SK-N-SH (cell line): ENCODE measurements around the gene ENOX1. TPM values are rescaled to one million over a fixed set of nuclear protein-coding genes. Genes with fewer than 3 reads are reported as not detected.

Experiments used
- CTCF ChIA-PET: fragments of 300-600, 350-600 bp; formaldehyde crosslinking; extraction: SDS; loops from one replicate; lab custom pipeline; 2021; lab: Yijun Ruan, JAX
- POLR2A ChIA-PET: fragments of 350-600 bp; sonication (Branson Sonifier 250); formaldehyde crosslinking; extraction: SDS; loops from one replicate; lab custom pipeline; 2020; ENCODE audit warnings: antibody characterized with exemption, inconsistent platforms; lab: Yijun Ruan, JAX
- DNase-seq: peaks from one replicate; pipeline ENCODE4 v3.0.0; 2012
- H2AFZ ChIP-seq: fragments of 200-600 bp; sonication (generic); 2 replicates; pipeline ENCODE4 v1.8.1; 2016; ENCODE audit warnings: antibody characterized with exemption, mild to moderate bottlenecking, low read depth
- H3F3A ChIP-seq: fragments of 200-600 bp; sonication (generic); replicated peaks from 2 replicates; pipeline ENCODE3; 2016; ENCODE audit warnings: antibody characterized with exemption, mild to moderate bottlenecking; ENCODE audit not compliant: insufficient read depth
- H3K27ac ChIP-seq, 2 experiments: fragments of 200-500 bp in 1 of 2; fragments of 200-600 bp in 1 of 2; sonication (Bioruptor generic) in 1 of 2; sonication (generic), shearing (Covaris generic) in 1 of 2; 2 replicates each; pipeline versions ENCODE4 v1.5.1 to v1.6.1; 2014 to 2016; ENCODE audit warnings: low read depth in 2 of 2, inconsistent platforms in 1 of 2, low read length in 1 of 2, mild to moderate bottlenecking in 1 of 2, mixed read lengths in 1 of 2
- H3K27me3 ChIP-seq: fragments of 200-600 bp; sonication (generic), shearing (Covaris generic); 2 replicates; pipeline ENCODE4 v1.6.1; 2016; ENCODE audit warnings: mixed run types; ENCODE audit not compliant: insufficient read depth
- H3K36me3 ChIP-seq, 2 experiments: fragments of 200-500 bp in 1 of 2; fragments of 200-600 bp in 1 of 2; sonication (Bioruptor generic) in 1 of 2; sonication (generic) in 1 of 2; replicated peaks in 1 of 2; 2 replicates each; pipeline versions ENCODE3 to v1.5.1; 2014 to 2016; ENCODE audit warnings: low read length in 1 of 2, mild to moderate bottlenecking in 1 of 2; ENCODE audit not compliant: insufficient read depth in 2 of 2, control insufficient read depth in 1 of 2
- H3K4me1 ChIP-seq, 2 experiments: fragments of 200-500 bp in 1 of 2; fragments of 200-600 bp in 1 of 2; sonication (Bioruptor generic) in 1 of 2; sonication (generic), shearing (Covaris generic) in 1 of 2; 2 replicates each; pipeline versions ENCODE4 v1.5.1 to v1.6.1; 2014 to 2016; ENCODE audit warnings: low read depth in 1 of 2, low read length in 1 of 2, mixed run types in 1 of 2; ENCODE audit not compliant: insufficient read depth in 2 of 2, control insufficient read depth in 1 of 2
- H3K4me2 ChIP-seq: fragments of 200-600 bp; sonication (generic), shearing (Covaris generic); 2 replicates; pipeline ENCODE4 v1.6.1; 2017; ENCODE audit warnings: mixed run types
- H3K4me3 ChIP-seq, 2 experiments: fragments of 200-500 bp in 1 of 2; fragments of 200-600 bp in 1 of 2; sonication (Bioruptor generic) in 1 of 2; sonication (generic), shearing (Covaris generic) in 1 of 2; 2 replicates each; pipeline versions ENCODE4 v1.5.1 to v1.8.1; 2014 to 2016; ENCODE audit warnings: low read depth in 2 of 2, inconsistent platforms in 1 of 2, low read length in 1 of 2, mild to moderate bottlenecking in 1 of 2, mixed read lengths in 1 of 2, moderate library complexity in 1 of 2
- H3K79me2 ChIP-seq: fragments of 200-600 bp; sonication (generic); 2 replicates; pipeline ENCODE4 v1.8.1; 2017; ENCODE audit warnings: mild to moderate bottlenecking; ENCODE audit not compliant: insufficient read depth
- H3K9ac ChIP-seq: fragments of 200-600 bp; sonication (generic); 2 replicates; pipeline ENCODE4 v1.6.1; 2017; ENCODE audit warnings: mixed run types
- H3K9me2 ChIP-seq: fragments of 200-600 bp; sonication (generic); 2 replicates; pipeline ENCODE4 v1.6.1; 2017; ENCODE audit warnings: mixed run types
- H3K9me3 ChIP-seq: fragments of 200-600 bp; sonication (generic); 2 replicates; pipeline ENCODE4 v1.6.1; 2017; ENCODE audit warnings: mixed run types, mild to moderate bottlenecking, moderate library complexity
- H4K20me1 ChIP-seq: fragments of 200-600 bp; sonication (generic); 2 replicates; pipeline ENCODE4 v1.6.1; 2017; ENCODE audit warnings: mild to moderate bottlenecking, mixed run types; ENCODE audit not compliant: insufficient read depth
- CHD2 ChIP-seq: fragments of 150-350 bp; IDR thresholded peaks from 2 replicates; pipeline ENCODE4 v1.6.1; 2018; ENCODE audit warnings: low read length; ENCODE audit not compliant: partially characterized antibody
- EP300 ChIP-seq, 2 experiments: IDR thresholded peaks; 2 replicates each; pipeline versions ENCODE4 v1.4.0 to v1.6.1; 2012; ENCODE audit warnings: borderline replicate concordance in 1 of 2, low read depth in 1 of 2, low read length in 1 of 2
- EZH2phosphoT487 ChIP-seq: fragments of 200-600 bp; sonication (generic); IDR thresholded peaks from 2 replicates; pipeline ENCODE4 v1.6.1; 2017; ENCODE audit warnings: low read depth, mixed run types, mild to moderate bottlenecking, antibody characterized with exemption, moderate library complexity, borderline replicate concordance
- FOSL2 ChIP-seq: IDR thresholded peaks from 2 replicates; pipeline ENCODE4 v1.4.0; 2012; ENCODE audit warnings: low read depth, mild to moderate bottlenecking, moderate library complexity, borderline replicate concordance
- FOXJ3 ChIP-seq: sonication (generic); formaldehyde crosslinking; IDR thresholded peaks from 2 replicates; pipeline ENCODE4 v1.5.1; 2020; ENCODE audit warnings: mild to moderate bottlenecking, missing genetic modification reagents
- GABPA ChIP-seq: IDR thresholded peaks from 2 replicates; pipeline ENCODE4 v1.4.0; 2012; ENCODE audit warnings: low read depth, mild to moderate bottlenecking
- GATA2 ChIP-seq: sonication (generic); formaldehyde crosslinking; IDR thresholded peaks from 2 replicates; pipeline ENCODE4 v1.5.0; 2020; ENCODE audit warnings: mild to moderate bottlenecking, missing genetic modification reagents
- JUND ChIP-seq: IDR thresholded peaks from 2 replicates; pipeline ENCODE4 v1.4.0; 2012
- MEF2A ChIP-seq: IDR thresholded peaks from 2 replicates; pipeline ENCODE4 v1.4.0; 2012; ENCODE audit warnings: low read depth, borderline replicate concordance
- NFIC ChIP-seq: IDR thresholded peaks from 2 replicates; pipeline ENCODE4 v1.4.0; 2012; ENCODE audit warnings: borderline replicate concordance
- NRF1 ChIP-seq: IDR thresholded peaks from 2 replicates; pipeline ENCODE4 v1.6.1; 2012; ENCODE audit warnings: low read depth, mild to moderate bottlenecking, low read length
- POLR2AphosphoS5 ChIP-seq: IDR thresholded peaks from 2 replicates; pipeline ENCODE4 v1.6.1; 2012; ENCODE audit warnings: low read depth, low read length
- RAD21 ChIP-seq: IDR thresholded peaks from 2 replicates; pipeline ENCODE4 v1.6.1; 2012; ENCODE audit warnings: mild to moderate bottlenecking, low read length
- RCOR1 ChIP-seq: fragments of 150-350 bp; IDR thresholded peaks from 2 replicates; pipeline ENCODE4 v1.6.1; 2017; ENCODE audit warnings: antibody characterized with exemption, low read length
- RFX5 ChIP-seq: IDR thresholded peaks from 2 replicates; pipeline ENCODE4 v1.6.1; 2012; ENCODE audit warnings: mild to moderate bottlenecking, improper control_type of control experiment, low read length
- RXRA ChIP-seq: IDR thresholded peaks from 2 replicates; pipeline ENCODE4 v1.4.0; 2012; ENCODE audit warnings: low read depth, mild to moderate bottlenecking, borderline replicate concordance
- SIN3A ChIP-seq: IDR thresholded peaks from 2 replicates; pipeline ENCODE4 v1.6.1; 2012; ENCODE audit warnings: low read depth, mild to moderate bottlenecking, low read length, moderate library complexity, borderline replicate concordance
- TAF1 ChIP-seq: IDR thresholded peaks from 2 replicates; pipeline ENCODE4 v1.6.1; 2012; ENCODE audit warnings: low read depth, mild to moderate bottlenecking, low read length, moderate library complexity, borderline replicate concordance
- TCF12 ChIP-seq: IDR thresholded peaks from 2 replicates; pipeline ENCODE4 v1.4.0; 2012
- TEAD4 ChIP-seq: IDR thresholded peaks from 2 replicates; pipeline ENCODE4 v1.4.0; 2012; ENCODE audit warnings: mild to moderate bottlenecking, borderline replicate concordance; ENCODE audit not compliant: insufficient read depth
- WGBS: methylation state at CpG from one replicate; pipeline ENCODE4 v1.1.6; 2017; ENCODE audit warnings: low lambda C conversion rate; 5-methylcytosine and 5-hydroxymethylcytosine counted together
- polyA plus RNA-seq, 3 experiments: library from polyadenylated mRNA; depleted of rRNA; stranded (reverse); fragments of >200 nt; gene quantifications; 2 replicates each; pipeline ENCODE4 v1.2.3, GENCODE V29; 2012
- TF ChIP-seq, protein P1 (sequence below): IDR thresholded peaks from 2 replicates; pipeline ENCODE4 v1.4.0; 2012; ENCODE audit warnings: low read depth
- TF ChIP-seq, protein P2 (sequence below): IDR thresholded peaks from 2 replicates; pipeline ENCODE4; 2012
- TF ChIP-seq, protein P3 (sequence below): fragments of 150-350 bp; IDR thresholded peaks from 2 replicates; pipeline ENCODE4 v1.6.1; 2017; ENCODE audit warnings: antibody characterized with exemption, low read length, low read depth, borderline replicate concordance
- TF ChIP-seq, protein P4 (sequence below): IDR thresholded peaks from 2 replicates; pipeline ENCODE4 v1.4.0; 2012; ENCODE audit warnings: low read depth, borderline replicate concordance
- TF ChIP-seq, protein P5 (sequence below): IDR thresholded peaks from 2 replicates; pipeline ENCODE4 v1.6.1; 2012; ENCODE audit warnings: mild to moderate bottlenecking, low read depth, low read length, moderate library complexity

The ENOX1 gene
- polyA plus RNA-seq, 1 of the 3 experiments (the other 2 are of a cell fraction), result 5.8 TPM

DNA sequence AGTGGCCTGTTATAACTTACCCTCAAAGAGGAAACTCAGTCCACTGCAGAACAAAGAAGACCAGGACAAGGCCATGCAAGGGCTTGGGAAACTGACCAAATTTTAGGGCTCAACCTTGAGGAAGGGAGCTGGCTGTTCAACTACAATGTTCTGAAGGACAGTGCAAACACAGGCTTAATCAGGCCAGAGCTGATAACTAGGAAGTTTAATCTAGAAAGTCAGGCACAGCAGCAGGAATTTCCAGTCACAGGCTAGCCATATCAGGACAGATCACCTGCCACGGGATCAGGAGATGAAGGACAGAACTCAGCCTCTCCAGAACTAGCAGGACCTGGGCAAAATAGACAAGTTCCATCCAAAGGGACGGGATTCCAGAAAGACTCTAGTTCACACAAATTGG lies 89.4 kb downstream of the ENOX1 start:
- CTCF ChIA-PET, result interaction anchor here (0.6 to 1.6 kb wide), 2 partner anchors 19 to 35 kb away, joined by 3 to 4 read pairs; no protein-coding TSS in a partner anchor

DNA sequence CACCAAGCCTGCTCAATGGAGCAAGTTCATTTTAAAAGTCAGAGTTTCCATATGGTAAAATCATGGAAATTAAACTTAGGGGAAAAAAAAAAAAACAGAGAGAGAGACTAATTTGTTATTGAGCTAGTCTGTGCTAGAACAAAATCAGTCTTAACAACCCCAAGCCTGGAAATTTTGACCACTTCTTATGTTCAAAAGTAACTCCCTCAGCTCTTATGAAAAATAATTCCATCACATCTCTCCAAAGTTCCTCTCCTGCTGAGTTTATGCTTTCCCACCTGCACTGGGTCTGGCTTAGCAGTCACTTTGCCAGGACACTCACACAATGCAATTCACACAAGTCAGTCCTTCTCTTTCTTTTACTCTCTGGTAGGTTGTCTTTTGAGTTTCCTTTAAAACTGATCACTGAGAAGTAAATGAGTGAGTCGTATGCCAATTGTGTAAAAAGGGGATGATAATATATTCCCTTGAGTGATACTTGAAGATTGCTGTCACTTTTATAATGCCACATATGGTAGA lies 92.6 kb downstream of the ENOX1 start:
- H3K27ac ChIP-seq, result no peak overlapping the region
- H3K4me2 ChIP-seq, result no peak overlapping the region
- H3K9me3 ChIP-seq, result no peaks in the 10 kb centered on the region
- DNase-seq, result no peak
- no peaks in the 10 kb centered on the region for H3K79me2 ChIP-seq
- no peaks in the 10 kb centered on the region for H3K4me1 ChIP-seq
- H3K9me2 ChIP-seq, result no peaks in the 10 kb centered on the region
- POLR2A ChIA-PET, result no interaction called here
- H3F3A ChIP-seq, result peaks cover 6% of the 10 kb centered on the region
- no peaks in the 10 kb centered on the region for H3K36me3 ChIP-seq
- H3K4me3 ChIP-seq, result no peak overlapping the region
- H3K9ac ChIP-seq, result no peak overlapping the region
- H4K20me1 ChIP-seq, result no peaks in the 10 kb centered on the region
- CTCF ChIA-PET, result interaction anchor here (1.0 to 1.1 kb wide), 2 partner anchors 12 to 96 kb away, joined by 3 read pairs; no protein-coding TSS in a partner anchor
- 86% methylated on average over 1 of the region's 1 CpG for WGBS
- no peak overlapping the region for H2AFZ ChIP-seq
- no peaks in the 10 kb centered on the region for H3K27me3 ChIP-seq
- TF ChIP-seq RFX5 (no peak), MEF2A (no peak), JUND (no peak), RCOR1 (no peak), NFIC (no peak), SIN3A (no peak)
- TF ChIP-seq, protein P1, sequence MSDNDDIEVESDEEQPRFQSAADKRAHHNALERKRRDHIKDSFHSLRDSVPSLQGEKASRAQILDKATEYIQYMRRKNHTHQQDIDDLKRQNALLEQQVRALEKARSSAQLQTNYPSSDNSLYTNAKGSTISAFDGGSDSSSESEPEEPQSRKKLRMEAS, result no peak
- TF ChIP-seq, protein P2, sequence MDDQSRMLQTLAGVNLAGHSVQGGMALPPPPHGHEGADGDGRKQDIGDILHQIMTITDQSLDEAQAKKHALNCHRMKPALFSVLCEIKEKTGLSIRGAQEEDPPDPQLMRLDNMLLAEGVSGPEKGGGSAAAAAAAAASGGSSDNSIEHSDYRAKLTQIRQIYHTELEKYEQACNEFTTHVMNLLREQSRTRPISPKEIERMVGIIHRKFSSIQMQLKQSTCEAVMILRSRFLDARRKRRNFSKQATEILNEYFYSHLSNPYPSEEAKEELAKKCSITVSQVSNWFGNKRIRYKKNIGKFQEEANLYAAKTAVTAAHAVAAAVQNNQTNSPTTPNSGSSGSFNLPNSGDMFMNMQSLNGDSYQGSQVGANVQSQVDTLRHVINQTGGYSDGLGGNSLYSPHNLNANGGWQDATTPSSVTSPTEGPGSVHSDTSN, result no peak
- TF ChIP-seq, protein P3, sequence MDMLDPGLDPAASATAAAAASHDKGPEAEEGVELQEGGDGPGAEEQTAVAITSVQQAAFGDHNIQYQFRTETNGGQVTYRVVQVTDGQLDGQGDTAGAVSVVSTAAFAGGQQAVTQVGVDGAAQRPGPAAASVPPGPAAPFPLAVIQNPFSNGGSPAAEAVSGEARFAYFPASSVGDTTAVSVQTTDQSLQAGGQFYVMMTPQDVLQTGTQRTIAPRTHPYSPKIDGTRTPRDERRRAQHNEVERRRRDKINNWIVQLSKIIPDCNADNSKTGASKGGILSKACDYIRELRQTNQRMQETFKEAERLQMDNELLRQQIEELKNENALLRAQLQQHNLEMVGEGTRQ, result no peak
- TF ChIP-seq, protein P4, sequence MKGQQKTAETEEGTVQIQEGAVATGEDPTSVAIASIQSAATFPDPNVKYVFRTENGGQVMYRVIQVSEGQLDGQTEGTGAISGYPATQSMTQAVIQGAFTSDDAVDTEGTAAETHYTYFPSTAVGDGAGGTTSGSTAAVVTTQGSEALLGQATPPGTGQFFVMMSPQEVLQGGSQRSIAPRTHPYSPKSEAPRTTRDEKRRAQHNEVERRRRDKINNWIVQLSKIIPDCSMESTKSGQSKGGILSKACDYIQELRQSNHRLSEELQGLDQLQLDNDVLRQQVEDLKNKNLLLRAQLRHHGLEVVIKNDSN, result no peak

More for the DNA sequence above, 89.4 kb downstream of the ENOX1 start:
- no peaks in the 10 kb centered on the region for H3K9me3 ChIP-seq
- no peak overlapping the region for H3K4me3 ChIP-seq
- no peaks in the 10 kb centered on the region for H3K36me3 ChIP-seq
- TF ChIP-seq EP300 (IDR thresholded peaks at IDR 0.05; ENCODE audit: borderline replicate concordance in 1 of 2, low read depth in 1 of 2, low read length in 1 of 2), result no peak
- no peak for TF ChIP-seq FOSL2
- no peak for TF ChIP-seq POLR2AphosphoS5
- TF ChIP-seq TEAD4, result no peak
- TF ChIP-seq, protein P2, result no peak
- TF ChIP-seq EZH2phosphoT487, result no peak
- no peak for TF ChIP-seq CHD2
- TF ChIP-seq, protein P5, sequence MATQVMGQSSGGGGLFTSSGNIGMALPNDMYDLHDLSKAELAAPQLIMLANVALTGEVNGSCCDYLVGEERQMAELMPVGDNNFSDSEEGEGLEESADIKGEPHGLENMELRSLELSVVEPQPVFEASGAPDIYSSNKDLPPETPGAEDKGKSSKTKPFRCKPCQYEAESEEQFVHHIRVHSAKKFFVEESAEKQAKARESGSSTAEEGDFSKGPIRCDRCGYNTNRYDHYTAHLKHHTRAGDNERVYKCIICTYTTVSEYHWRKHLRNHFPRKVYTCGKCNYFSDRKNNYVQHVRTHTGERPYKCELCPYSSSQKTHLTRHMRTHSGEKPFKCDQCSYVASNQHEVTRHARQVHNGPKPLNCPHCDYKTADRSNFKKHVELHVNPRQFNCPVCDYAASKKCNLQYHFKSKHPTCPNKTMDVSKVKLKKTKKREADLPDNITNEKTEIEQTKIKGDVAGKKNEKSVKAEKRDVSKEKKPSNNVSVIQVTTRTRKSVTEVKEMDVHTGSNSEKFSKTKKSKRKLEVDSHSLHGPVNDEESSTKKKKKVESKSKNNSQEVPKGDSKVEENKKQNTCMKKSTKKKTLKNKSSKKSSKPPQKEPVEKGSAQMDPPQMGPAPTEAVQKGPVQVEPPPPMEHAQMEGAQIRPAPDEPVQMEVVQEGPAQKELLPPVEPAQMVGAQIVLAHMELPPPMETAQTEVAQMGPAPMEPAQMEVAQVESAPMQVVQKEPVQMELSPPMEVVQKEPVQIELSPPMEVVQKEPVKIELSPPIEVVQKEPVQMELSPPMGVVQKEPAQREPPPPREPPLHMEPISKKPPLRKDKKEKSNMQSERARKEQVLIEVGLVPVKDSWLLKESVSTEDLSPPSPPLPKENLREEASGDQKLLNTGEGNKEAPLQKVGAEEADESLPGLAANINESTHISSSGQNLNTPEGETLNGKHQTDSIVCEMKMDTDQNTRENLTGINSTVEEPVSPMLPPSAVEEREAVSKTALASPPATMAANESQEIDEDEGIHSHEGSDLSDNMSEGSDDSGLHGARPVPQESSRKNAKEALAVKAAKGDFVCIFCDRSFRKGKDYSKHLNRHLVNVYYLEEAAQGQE, result no peak
- no peak for TF ChIP-seq FOXJ3
- no peak for TF ChIP-seq GATA2 (CRISPR knock-in tag)
- no peak for TF ChIP-seq RXRA
- no peak for TF ChIP-seq TAF1
- no peak for TF ChIP-seq RAD21
- no peak for TF ChIP-seq JUND
- no peak for TF ChIP-seq RFX5
- no peak for TF ChIP-seq NRF1
- TF ChIP-seq TCF12, result no peak
- TF ChIP-seq GABPA, result no peak
- no peaks in the 10 kb centered on the region for H3K27me3 ChIP-seq
- H4K20me1 ChIP-seq, result no peaks in the 10 kb centered on the region
- no peak overlapping the region for H2AFZ ChIP-seq
- H3K9ac ChIP-seq, result no peak overlapping the region
- H3K27ac ChIP-seq, result no peak overlapping the region
- 64% methylated on average over 2 of the region's 2 CpGs for WGBS
- no peaks in the 10 kb centered on the region for H3K79me2 ChIP-seq
- no peak overlapping the region for H3K4me2 ChIP-seq
- H3K9me2 ChIP-seq, result no peaks in the 10 kb centered on the region; the same call in 1 of the 2 replicates
- H3F3A ChIP-seq, result peaks cover 11% of the 10 kb centered on the region
- no peaks in the 10 kb centered on the region for H3K4me1 ChIP-seq
- DNase-seq, result no peak
- POLR2A ChIA-PET, result no interaction called here
